ENCODE data around the gene FLNA.

Gene FLNA, protein sequence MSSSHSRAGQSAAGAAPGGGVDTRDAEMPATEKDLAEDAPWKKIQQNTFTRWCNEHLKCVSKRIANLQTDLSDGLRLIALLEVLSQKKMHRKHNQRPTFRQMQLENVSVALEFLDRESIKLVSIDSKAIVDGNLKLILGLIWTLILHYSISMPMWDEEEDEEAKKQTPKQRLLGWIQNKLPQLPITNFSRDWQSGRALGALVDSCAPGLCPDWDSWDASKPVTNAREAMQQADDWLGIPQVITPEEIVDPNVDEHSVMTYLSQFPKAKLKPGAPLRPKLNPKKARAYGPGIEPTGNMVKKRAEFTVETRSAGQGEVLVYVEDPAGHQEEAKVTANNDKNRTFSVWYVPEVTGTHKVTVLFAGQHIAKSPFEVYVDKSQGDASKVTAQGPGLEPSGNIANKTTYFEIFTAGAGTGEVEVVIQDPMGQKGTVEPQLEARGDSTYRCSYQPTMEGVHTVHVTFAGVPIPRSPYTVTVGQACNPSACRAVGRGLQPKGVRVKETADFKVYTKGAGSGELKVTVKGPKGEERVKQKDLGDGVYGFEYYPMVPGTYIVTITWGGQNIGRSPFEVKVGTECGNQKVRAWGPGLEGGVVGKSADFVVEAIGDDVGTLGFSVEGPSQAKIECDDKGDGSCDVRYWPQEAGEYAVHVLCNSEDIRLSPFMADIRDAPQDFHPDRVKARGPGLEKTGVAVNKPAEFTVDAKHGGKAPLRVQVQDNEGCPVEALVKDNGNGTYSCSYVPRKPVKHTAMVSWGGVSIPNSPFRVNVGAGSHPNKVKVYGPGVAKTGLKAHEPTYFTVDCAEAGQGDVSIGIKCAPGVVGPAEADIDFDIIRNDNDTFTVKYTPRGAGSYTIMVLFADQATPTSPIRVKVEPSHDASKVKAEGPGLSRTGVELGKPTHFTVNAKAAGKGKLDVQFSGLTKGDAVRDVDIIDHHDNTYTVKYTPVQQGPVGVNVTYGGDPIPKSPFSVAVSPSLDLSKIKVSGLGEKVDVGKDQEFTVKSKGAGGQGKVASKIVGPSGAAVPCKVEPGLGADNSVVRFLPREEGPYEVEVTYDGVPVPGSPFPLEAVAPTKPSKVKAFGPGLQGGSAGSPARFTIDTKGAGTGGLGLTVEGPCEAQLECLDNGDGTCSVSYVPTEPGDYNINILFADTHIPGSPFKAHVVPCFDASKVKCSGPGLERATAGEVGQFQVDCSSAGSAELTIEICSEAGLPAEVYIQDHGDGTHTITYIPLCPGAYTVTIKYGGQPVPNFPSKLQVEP (N-terminal part only)

GRCh38 chrX:154374313-154375155 lies at the start of gene FLNA:
Gene FLNA, minus strand, starts transcription at chrX:154374634. Its CDS starts 3,389 bp downstream, at chrX:154371245.
- H2AFZ ChIP-seq (ENCODE audit: low read length, unreplicated experiment), result no peak within 1 kb of the TSS
- H3K27ac ChIP-seq (ENCODE audit: low read depth, low read length), result peak within 1 kb of the TSS; percentile 28
- H3K27me3 ChIP-seq (ENCODE audit: insufficient read depth, low read length), result no peaks in the 10 kb centered on the region
- H3K36me3 ChIP-seq (ENCODE audit: insufficient read depth, low read length), result peaks cover 5% of the 10 kb centered on the region; the same call in 1 of the 2 replicates
- peaks cover 33% of the 10 kb centered on the region for H3K79me2 ChIP-seq (ENCODE audit: control insufficient read depth, insufficient read depth, low read length, unreplicated experiment)
- H3K4me3 ChIP-seq (ENCODE audit: low read depth, low read length), result peak within 1 kb of the TSS; percentile 77
- peaks cover 11% of the 10 kb centered on the region for H3K4me1 ChIP-seq (ENCODE audit: control insufficient read depth, insufficient read depth, low read length, unreplicated experiment)

GRCh38 chrX:154420402-154420756 lies 45.9 kb upstream of the FLNA start:
- H2AFZ ChIP-seq (ENCODE audit: low read length, unreplicated experiment), result no peak overlapping the region
- no peaks in the 10 kb centered on the region for H3K79me2 ChIP-seq (ENCODE audit: control insufficient read depth, insufficient read depth, low read length, unreplicated experiment)
- no peaks in the 10 kb centered on the region for H3K36me3 ChIP-seq (ENCODE audit: insufficient read depth, low read length)
- no peak overlapping the region for H3K27ac ChIP-seq (ENCODE audit: low read depth, low read length)
- H3K27me3 ChIP-seq (ENCODE audit: insufficient read depth, low read length), result no peaks in the 10 kb centered on the region
- H3K4me3 ChIP-seq (ENCODE audit: low read depth, low read length), result no peak overlapping the region
- H3K4me1 ChIP-seq (ENCODE audit: control insufficient read depth, insufficient read depth, low read length, unreplicated experiment), result no peaks in the 10 kb centered on the region

DNA sequence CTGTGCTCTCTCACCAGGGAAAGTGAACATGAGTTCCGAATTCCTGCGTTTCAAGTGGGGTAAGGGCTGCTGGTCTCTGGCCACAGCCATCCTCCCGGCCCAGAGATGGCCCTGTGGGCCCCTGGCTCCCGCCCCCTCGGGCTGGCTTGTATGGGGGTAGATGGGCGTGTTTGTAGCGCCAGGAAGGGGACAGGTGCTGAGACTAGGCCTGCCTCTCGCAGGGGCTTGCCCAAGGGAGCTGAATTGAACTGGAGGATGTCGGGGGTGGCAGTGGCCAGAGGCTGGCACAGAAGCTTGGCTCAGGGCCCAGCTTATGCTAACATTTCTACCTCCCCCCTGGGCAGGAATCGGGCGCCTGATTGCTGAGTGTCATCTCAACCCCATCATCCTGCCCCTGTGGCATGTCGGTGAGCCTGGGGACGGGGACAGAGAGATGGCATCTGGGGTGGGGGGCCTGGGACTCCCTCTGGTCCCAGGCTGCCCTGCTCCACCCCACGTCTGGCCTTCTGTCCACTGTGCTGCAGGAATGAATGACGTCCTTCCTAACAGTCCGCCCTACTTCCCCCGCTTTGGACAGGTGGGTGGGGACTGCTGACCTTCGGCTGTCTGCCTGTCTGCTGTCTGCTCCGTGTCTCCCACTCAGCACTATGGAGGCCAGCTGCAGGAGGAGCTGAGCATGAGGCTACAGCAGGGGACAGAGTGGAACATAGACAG lies 45.4 kb upstream of the FLNA start:
- Histone ChIP-seq H3K4me3 (ENCODE audit: low read depth, low read length) (no peak overlapping the region), H3K27me3 (ENCODE audit: insufficient read depth, low read length) (no peaks in the 10 kb centered on the region), H3K79me2 (ENCODE audit: control insufficient read depth, insufficient read depth, low read length, unreplicated experiment) (no peaks in the 10 kb centered on the region), H2AFZ (ENCODE audit: low read length, unreplicated experiment) (no peak overlapping the region), H3K4me1 (ENCODE audit: control insufficient read depth, insufficient read depth, low read length, unreplicated experiment) (no peaks in the 10 kb centered on the region), H3K36me3 (ENCODE audit: insufficient read depth, low read length) (no peaks in the 10 kb centered on the region), H3K27ac (ENCODE audit: low read depth, low read length) (no peak overlapping the region)

DNA sequence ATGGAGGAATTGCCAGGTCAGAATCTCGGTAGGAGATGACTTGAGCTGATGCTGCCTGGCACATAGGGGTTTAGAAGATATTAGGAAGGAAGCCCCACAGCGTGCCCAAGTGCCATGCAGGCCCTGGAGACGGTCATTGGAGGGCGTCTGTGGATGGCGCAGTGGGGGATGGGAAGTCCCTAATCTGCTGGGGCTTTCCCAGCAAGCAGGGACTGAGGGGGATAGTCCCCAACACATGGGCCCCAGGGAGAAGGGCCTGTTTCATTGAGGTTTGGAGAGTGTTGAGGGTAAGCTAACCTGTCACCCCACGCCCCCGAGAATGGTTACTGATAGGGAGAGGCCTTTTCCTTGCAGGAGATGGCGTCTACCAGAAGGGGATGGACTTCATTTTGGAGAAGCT lies 44.8 kb upstream of the FLNA start:
- Histone ChIP-seq H2AFZ (ENCODE audit: low read length, unreplicated experiment) (no peak overlapping the region), H3K4me3 (ENCODE audit: low read depth, low read length) (no peak overlapping the region), H3K27ac (ENCODE audit: low read depth, low read length) (no peak overlapping the region), H3K36me3 (ENCODE audit: insufficient read depth, low read length) (no peaks in the 10 kb centered on the region), H3K4me1 (ENCODE audit: control insufficient read depth, insufficient read depth, low read length, unreplicated experiment) (no peaks in the 10 kb centered on the region), H3K79me2 (ENCODE audit: control insufficient read depth, insufficient read depth, low read length, unreplicated experiment) (no peaks in the 10 kb centered on the region), H3K27me3 (ENCODE audit: insufficient read depth, low read length) (no peaks in the 10 kb centered on the region)

DNA sequence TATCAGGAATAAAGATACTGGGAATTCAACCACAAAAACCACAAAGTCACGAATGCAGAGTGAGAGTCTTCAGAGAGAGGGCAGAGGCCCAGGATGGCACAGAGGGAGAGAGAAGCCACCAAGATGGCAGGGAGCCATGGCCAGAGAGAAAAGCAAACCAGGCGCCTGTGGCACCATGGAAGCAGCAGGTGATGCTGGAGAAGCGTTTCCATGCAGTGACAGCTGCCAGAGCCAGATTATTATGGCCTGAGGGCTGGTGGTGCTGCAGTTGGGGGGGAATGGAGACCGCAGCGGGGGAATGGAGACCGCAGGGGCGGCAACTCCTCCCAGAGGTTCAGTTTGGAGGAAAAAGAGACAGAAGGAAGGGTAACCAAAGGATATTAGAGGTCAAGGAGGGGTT lies 42.7 kb upstream of the FLNA start:
- Histone ChIP-seq H3K36me3 (ENCODE audit: insufficient read depth, low read length) (no peaks in the 10 kb centered on the region), H3K4me3 (ENCODE audit: low read depth, low read length) (no peak overlapping the region), H3K79me2 (ENCODE audit: control insufficient read depth, insufficient read depth, low read length, unreplicated experiment) (no peaks in the 10 kb centered on the region), H3K27me3 (ENCODE audit: insufficient read depth, low read length) (no peaks in the 10 kb centered on the region), H2AFZ (ENCODE audit: low read length, unreplicated experiment) (no peak overlapping the region), H3K4me1 (ENCODE audit: control insufficient read depth, insufficient read depth, low read length, unreplicated experiment) (peaks cover 8% of the 10 kb centered on the region), H3K27ac (ENCODE audit: low read depth, low read length) (no peak overlapping the region)

GRCh38 chrX:154413142-154413541 lies 38.7 kb upstream of the FLNA start:
- no peaks in the 10 kb centered on the region for H3K36me3 ChIP-seq (ENCODE audit: insufficient read depth, low read length)
- H3K4me3 ChIP-seq (ENCODE audit: low read depth, low read length), result no peak overlapping the region
- H3K27ac ChIP-seq (ENCODE audit: low read depth, low read length), result no peak overlapping the region
- peaks cover 11% of the 10 kb centered on the region for H3K4me1 ChIP-seq (ENCODE audit: control insufficient read depth, insufficient read depth, low read length, unreplicated experiment)
- peaks cover 12% of the 10 kb centered on the region for H3K79me2 ChIP-seq (ENCODE audit: control insufficient read depth, insufficient read depth, low read length, unreplicated experiment)
- H3K27me3 ChIP-seq (ENCODE audit: insufficient read depth, low read length), result no peaks in the 10 kb centered on the region
- H2AFZ ChIP-seq (ENCODE audit: low read length, unreplicated experiment), result no peak overlapping the region

GRCh38 chrX:154412468-154412867 lies 38.0 kb upstream of the FLNA start:
- no peaks in the 10 kb centered on the region for H3K27me3 ChIP-seq (ENCODE audit: insufficient read depth, low read length)
- no peak overlapping the region for H2AFZ ChIP-seq (ENCODE audit: low read length, unreplicated experiment)
- H3K36me3 ChIP-seq (ENCODE audit: insufficient read depth, low read length), result no peaks in the 10 kb centered on the region
- H3K4me1 ChIP-seq (ENCODE audit: control insufficient read depth, insufficient read depth, low read length, unreplicated experiment), result peaks cover 11% of the 10 kb centered on the region
- peak overlapping the region; percentile 26; the same call in 1 of the 2 replicates for H3K27ac ChIP-seq (ENCODE audit: low read depth, low read length)
- peak overlapping the region; percentile 89 for H3K4me3 ChIP-seq (ENCODE audit: low read depth, low read length)
- H3K79me2 ChIP-seq (ENCODE audit: control insufficient read depth, insufficient read depth, low read length, unreplicated experiment), result peaks cover 12% of the 10 kb centered on the region

DNA sequence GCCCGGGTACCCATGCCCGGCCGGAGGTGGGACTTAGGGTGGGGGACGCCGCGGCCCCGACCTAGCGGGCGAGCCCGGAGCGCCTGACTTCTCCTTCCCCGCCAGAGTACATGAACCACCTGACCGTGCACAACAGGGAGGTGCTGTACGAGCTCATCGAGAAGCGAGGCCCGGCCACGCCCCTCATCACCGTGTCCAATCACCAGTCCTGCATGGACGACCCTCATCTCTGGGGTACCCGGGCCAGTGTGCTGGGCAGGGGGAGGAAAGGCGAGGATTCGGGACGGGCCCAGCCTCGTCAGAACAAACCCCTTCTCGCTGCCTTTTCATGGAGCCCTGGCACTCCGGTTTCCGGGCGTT lies 37.5 kb upstream of the FLNA start:
- peak overlapping the region; percentile 89 for H3K4me3 ChIP-seq (ENCODE audit: low read depth, low read length)
- peaks cover 11% of the 10 kb centered on the region for H3K4me1 ChIP-seq (ENCODE audit: control insufficient read depth, insufficient read depth, low read length, unreplicated experiment)
- H3K27me3 ChIP-seq (ENCODE audit: insufficient read depth, low read length), result no peaks in the 10 kb centered on the region
- H3K27ac ChIP-seq (ENCODE audit: low read depth, low read length), result peak overlapping the region; percentile 39
- no peak overlapping the region for H2AFZ ChIP-seq (ENCODE audit: low read length, unreplicated experiment)
- H3K79me2 ChIP-seq (ENCODE audit: control insufficient read depth, insufficient read depth, low read length, unreplicated experiment), result peaks cover 12% of the 10 kb centered on the region
- H3K36me3 ChIP-seq (ENCODE audit: insufficient read depth, low read length), result no peaks in the 10 kb centered on the region

GRCh38 chrX:154409222-154409871 lies 34.9 kb upstream of the FLNA start, which contains the start of gene DNASE1L1:
Gene DNASE1L1, minus strand, starts transcription at chrX:154409254. Its CDS starts 3,686 bp downstream, at chrX:154405568.
- peak within 1 kb of the TSS; percentile 59 for H3K27ac ChIP-seq (ENCODE audit: low read depth, low read length)
- H2AFZ ChIP-seq (ENCODE audit: low read length, unreplicated experiment), result no peak within 1 kb of the TSS
- peak within 1 kb of the TSS; percentile 80 for H3K4me3 ChIP-seq (ENCODE audit: low read depth, low read length)
- H3K27me3 ChIP-seq (ENCODE audit: insufficient read depth, low read length), result no peaks in the 10 kb centered on the region
- peaks cover 12% of the 10 kb centered on the region for H3K79me2 ChIP-seq (ENCODE audit: control insufficient read depth, insufficient read depth, low read length, unreplicated experiment)
- no peaks in the 10 kb centered on the region for H3K36me3 ChIP-seq (ENCODE audit: insufficient read depth, low read length)
- H3K4me1 ChIP-seq (ENCODE audit: control insufficient read depth, insufficient read depth, low read length, unreplicated experiment), result peaks cover 11% of the 10 kb centered on the region
